Neural cell (in vitro differentiated cells): Measurements from ENCODE around the gene VPS26C.

Experiments
- EP300 ChIP-seq: fragments of 450-650 bp; conservative IDR thresholded peaks from 2 replicates; pipeline ENCODE4 v1.6.1; 2014; ENCODE audit warnings: antibody characterized with exemption, mild to moderate bottlenecking, moderate library complexity; ENCODE audit not compliant: poor library complexity, severe bottlenecking
- EZH2 ChIP-seq: fragments of 200-600, 300-800 bp; shearing (Covaris generic), sonication (generic); IDR thresholded peaks from 2 replicates; pipeline ENCODE4 v1.6.1; 2014; ENCODE audit warnings: antibody characterized with exemption, low read length, borderline replicate concordance, mild to moderate bottlenecking; ENCODE audit not compliant: insufficient read depth, poor library complexity, severe bottlenecking
- MXI1 ChIP-seq: fragments of 450-650 bp; conservative IDR thresholded peaks from 2 replicates; pipeline ENCODE4 v1.6.1; 2014; ENCODE audit warnings: antibody characterized with exemption, mild to moderate bottlenecking; ENCODE audit not compliant: poor library complexity, severe bottlenecking
- RAD21 ChIP-seq: fragments of 450-650 bp; conservative IDR thresholded peaks from 2 replicates; pipeline ENCODE4 v1.6.1; 2014; ENCODE audit warnings: antibody characterized with exemption, mild to moderate bottlenecking, moderate library complexity
- TAF1 ChIP-seq: IDR thresholded peaks from 2 replicates; pipeline ENCODE4 v1.6.1; 2012; ENCODE audit warnings: low read depth
- TF ChIP-seq, protein P1 (sequence below): IDR thresholded peaks from 2 replicates; pipeline ENCODE4 v1.6.1; 2012; ENCODE audit warnings: borderline replicate concordance
- TF ChIP-seq, protein P2 (sequence below): fragments of 450-650 bp; IDR thresholded peaks from 2 replicates; pipeline ENCODE4 v1.5.1; 2014; ENCODE audit warnings: antibody characterized with exemption, mild to moderate bottlenecking, moderate library complexity; ENCODE audit not compliant: poor library complexity, severe bottlenecking

DNA sequence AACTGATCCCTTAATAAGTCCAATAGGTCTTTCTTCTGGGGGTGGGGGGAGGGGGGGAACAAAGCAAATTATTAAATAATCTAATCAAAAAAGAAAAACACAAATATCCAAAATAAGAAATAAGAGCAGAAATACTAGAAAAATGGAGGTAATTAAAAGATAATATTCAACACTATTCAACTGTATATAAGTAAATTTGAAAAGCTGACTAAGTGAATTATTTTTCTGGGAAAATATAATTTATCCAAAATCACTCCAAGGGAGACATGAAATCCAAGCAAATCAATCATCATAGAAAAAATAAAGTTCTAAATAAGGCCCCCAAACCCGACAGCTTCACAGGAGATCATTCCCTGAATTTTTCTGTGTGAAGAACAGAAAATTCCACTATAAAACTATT is 18.8 kb downstream of the VPS26C start:
- TF ChIP-seq, protein P1, sequence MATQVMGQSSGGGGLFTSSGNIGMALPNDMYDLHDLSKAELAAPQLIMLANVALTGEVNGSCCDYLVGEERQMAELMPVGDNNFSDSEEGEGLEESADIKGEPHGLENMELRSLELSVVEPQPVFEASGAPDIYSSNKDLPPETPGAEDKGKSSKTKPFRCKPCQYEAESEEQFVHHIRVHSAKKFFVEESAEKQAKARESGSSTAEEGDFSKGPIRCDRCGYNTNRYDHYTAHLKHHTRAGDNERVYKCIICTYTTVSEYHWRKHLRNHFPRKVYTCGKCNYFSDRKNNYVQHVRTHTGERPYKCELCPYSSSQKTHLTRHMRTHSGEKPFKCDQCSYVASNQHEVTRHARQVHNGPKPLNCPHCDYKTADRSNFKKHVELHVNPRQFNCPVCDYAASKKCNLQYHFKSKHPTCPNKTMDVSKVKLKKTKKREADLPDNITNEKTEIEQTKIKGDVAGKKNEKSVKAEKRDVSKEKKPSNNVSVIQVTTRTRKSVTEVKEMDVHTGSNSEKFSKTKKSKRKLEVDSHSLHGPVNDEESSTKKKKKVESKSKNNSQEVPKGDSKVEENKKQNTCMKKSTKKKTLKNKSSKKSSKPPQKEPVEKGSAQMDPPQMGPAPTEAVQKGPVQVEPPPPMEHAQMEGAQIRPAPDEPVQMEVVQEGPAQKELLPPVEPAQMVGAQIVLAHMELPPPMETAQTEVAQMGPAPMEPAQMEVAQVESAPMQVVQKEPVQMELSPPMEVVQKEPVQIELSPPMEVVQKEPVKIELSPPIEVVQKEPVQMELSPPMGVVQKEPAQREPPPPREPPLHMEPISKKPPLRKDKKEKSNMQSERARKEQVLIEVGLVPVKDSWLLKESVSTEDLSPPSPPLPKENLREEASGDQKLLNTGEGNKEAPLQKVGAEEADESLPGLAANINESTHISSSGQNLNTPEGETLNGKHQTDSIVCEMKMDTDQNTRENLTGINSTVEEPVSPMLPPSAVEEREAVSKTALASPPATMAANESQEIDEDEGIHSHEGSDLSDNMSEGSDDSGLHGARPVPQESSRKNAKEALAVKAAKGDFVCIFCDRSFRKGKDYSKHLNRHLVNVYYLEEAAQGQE, result no peak
- TF ChIP-seq, protein P2, sequence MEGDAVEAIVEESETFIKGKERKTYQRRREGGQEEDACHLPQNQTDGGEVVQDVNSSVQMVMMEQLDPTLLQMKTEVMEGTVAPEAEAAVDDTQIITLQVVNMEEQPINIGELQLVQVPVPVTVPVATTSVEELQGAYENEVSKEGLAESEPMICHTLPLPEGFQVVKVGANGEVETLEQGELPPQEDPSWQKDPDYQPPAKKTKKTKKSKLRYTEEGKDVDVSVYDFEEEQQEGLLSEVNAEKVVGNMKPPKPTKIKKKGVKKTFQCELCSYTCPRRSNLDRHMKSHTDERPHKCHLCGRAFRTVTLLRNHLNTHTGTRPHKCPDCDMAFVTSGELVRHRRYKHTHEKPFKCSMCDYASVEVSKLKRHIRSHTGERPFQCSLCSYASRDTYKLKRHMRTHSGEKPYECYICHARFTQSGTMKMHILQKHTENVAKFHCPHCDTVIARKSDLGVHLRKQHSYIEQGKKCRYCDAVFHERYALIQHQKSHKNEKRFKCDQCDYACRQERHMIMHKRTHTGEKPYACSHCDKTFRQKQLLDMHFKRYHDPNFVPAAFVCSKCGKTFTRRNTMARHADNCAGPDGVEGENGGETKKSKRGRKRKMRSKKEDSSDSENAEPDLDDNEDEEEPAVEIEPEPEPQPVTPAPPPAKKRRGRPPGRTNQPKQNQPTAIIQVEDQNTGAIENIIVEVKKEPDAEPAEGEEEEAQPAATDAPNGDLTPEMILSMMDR, result no peak
- TF ChIP-seq EZH2 (no peak), TAF1 (no peak), RAD21 (no peak), EP300 (no peak), MXI1 (no peak)
